Keratinocyte (primary cell): ENCODE measurements around the gene ZSWIM3. TPM values are rescaled to one million over a fixed set of nuclear protein-coding genes. Genes with fewer than 3 reads are reported as not detected.

Experiments
- DNase-seq: peaks from one replicate; pipeline ENCODE4 v3.0.0-alpha.2; 2011; ENCODE audit warnings: low read depth, missing footprints, low spot score
- FAIRE-seq: peaks from 2 replicates; lab custom pipeline; 2011; peaks lifted over from hg19 to GRCh38; lab: Jason Lieb, UNC
- H2AFZ ChIP-seq: 2 replicates; pipeline ENCODE4 v1.6.0; 2012; ENCODE audit warnings: low read length, control low read depth, inconsistent platforms; ENCODE audit not compliant: control insufficient read depth
- H3K27ac ChIP-seq: 2 replicates; pipeline ENCODE4 v1.5.1; 2011; ENCODE audit warnings: low read length; ENCODE audit not compliant: control insufficient read depth, insufficient read depth
- H3K27me3 ChIP-seq: 3 replicates; pipeline ENCODE4 v1.6.0; 2011; ENCODE audit warnings: low read length; ENCODE audit not compliant: control insufficient read depth, insufficient read depth; ENCODE audit errors: extremely low read depth
- H3K36me3 ChIP-seq, 2 experiments: 2 replicates in 1 of 2; 3 replicates in 1 of 2; pipeline ENCODE4 v1.5.1; 2011; ENCODE audit warnings: low read length in 2 of 2, mild to moderate bottlenecking in 1 of 2; ENCODE audit not compliant: control insufficient read depth in 2 of 2, insufficient read depth in 2 of 2; ENCODE audit errors: extremely low read depth in 1 of 2
- H3K4me1 ChIP-seq: 3 replicates; pipeline ENCODE4 v1.5.1; 2011; ENCODE audit warnings: low read length; ENCODE audit not compliant: control insufficient read depth, insufficient read depth; ENCODE audit errors: extremely low read depth
- H3K4me2 ChIP-seq: 3 replicates; pipeline ENCODE4 v1.6.0; 2011; ENCODE audit warnings: low read depth, low read length; ENCODE audit not compliant: control insufficient read depth, insufficient read depth; ENCODE audit errors: extremely low read depth
- H3K4me3 ChIP-seq, 3 experiments: fragments of 200-600 bp in 1 of 3; sonication (generic) in 1 of 3; 2 replicates in 2 of 3; 3 replicates in 1 of 3; pipeline ENCODE4 v1.5.1; 2011 to 2016; ENCODE audit warnings: low read length in 3 of 3, mild to moderate bottlenecking in 3 of 3, control low read depth in 2 of 3, inconsistent platforms in 1 of 3, low read depth in 1 of 3, mixed read lengths in 1 of 3, mixed run types in 1 of 3, moderate library complexity in 1 of 3; ENCODE audit not compliant: control insufficient read depth in 2 of 3, insufficient read depth in 2 of 3; ENCODE audit errors: extremely low read depth in 1 of 3
- H3K79me2 ChIP-seq: 2 replicates; pipeline ENCODE4 v1.6.0; 2012; ENCODE audit warnings: low read length; ENCODE audit not compliant: control insufficient read depth, insufficient read depth
- H3K9ac ChIP-seq: 3 replicates; pipeline ENCODE4 v1.6.0; 2011; ENCODE audit warnings: low read length; ENCODE audit not compliant: control insufficient read depth, insufficient read depth; ENCODE audit errors: extremely low read depth
- H3K9me1 ChIP-seq: 3 replicates; pipeline ENCODE4 v1.6.0; 2011; ENCODE audit warnings: low read length; ENCODE audit not compliant: control insufficient read depth, insufficient read depth; ENCODE audit errors: extremely low read depth
- H3K9me3 ChIP-seq: 2 replicates; pipeline ENCODE4 v1.5.1; 2012; ENCODE audit warnings: low read depth, low read length; ENCODE audit not compliant: control insufficient read depth
- H4K20me1 ChIP-seq: 3 replicates; pipeline ENCODE4 v1.6.0; 2011; ENCODE audit warnings: low read length; ENCODE audit not compliant: control insufficient read depth, insufficient read depth; ENCODE audit errors: extremely low read depth
- CTCF ChIP-seq, 3 experiments: IDR thresholded peaks in 1 of 3; conservative IDR thresholded peaks in 1 of 3; optimal IDR thresholded peaks in 1 of 3; 2 replicates in 2 of 3; 3 replicates in 1 of 3; pipeline versions ENCODE3 to v1.5.1; 2011; ENCODE audit warnings: low read length in 3 of 3, mild to moderate bottlenecking in 3 of 3, moderate library complexity in 2 of 3, control low read depth in 1 of 3, inconsistent platforms in 1 of 3; ENCODE audit not compliant: insufficient read depth in 2 of 3; ENCODE audit errors: extremely low read depth in 1 of 3
- EZH2 ChIP-seq: IDR thresholded peaks from one replicate; pipeline ENCODE4 v1.6.1; 2012; ENCODE audit warnings: inconsistent platforms, mild to moderate bottlenecking, low read length, moderate library complexity
- dilution Hi-C: fragments of 300-500 bp; cut with MboI; formaldehyde crosslinking; loops from one replicate; pipeline ENCODE4 v1.7.0; 2020; ENCODE audit warnings: low sequenced_read_pairs; ENCODE audit not compliant: extremely low pct_ligation_motif_present
- polyA plus RNA-seq, 5 experiments: library from polyadenylated mRNA; depleted of rRNA in 3 of 5; stranded (reverse) in 3 of 5; stranded (forward) in 1 of 5; unstranded in 1 of 5; fragments of >200 nt; gene quantifications; 1 replicate in 1 of 5; 2 replicates in 3 of 5; 3 replicates in 1 of 5; pipeline versions ENCODE4 v1.2.1 to v1.2.3, GENCODE V29; 2011 to 2012; ENCODE audit warnings: missing spikeins in 2 of 5, low read depth in 1 of 5, low replicate concordance in 1 of 5

ZSWIM3 gene
- polyA plus RNA-seq, 1 donor (not counting 4 experiments of a cell fraction or from before 2014, with no cell fraction given) = 2.0 TPM

- H3K36me3 ChIP-seq = peaks cover 0 to 4% of the 10 kb centered on the region in 2 experiments
- TF ChIP-seq CTCF (optimal IDR thresholded peaks at IDR 0.05 in 1 of 3, IDR thresholded peaks at IDR 0.05 in 1 of 3, conservative IDR thresholded peaks at IDR 0.05 in 1 of 3; ENCODE audit: extremely low read depth in 1 of 3, insufficient read depth in 2 of 3, low read length in 3 of 3) = no peak
- TF ChIP-seq EZH2 = no peak
- no peaks in the 10 kb centered on the region for H3K27me3 ChIP-seq
- H3K9me3 ChIP-seq = no peaks in the 10 kb centered on the region
- H3K9ac ChIP-seq = no peak overlapping the region
- DNase-seq (no peak), FAIRE-seq (no peak)
- H2AFZ ChIP-seq = no peak overlapping the region
- dilution Hi-C loops = no loop called here
- H3K27ac ChIP-seq = no peak overlapping the region
- no peaks in the 10 kb centered on the region for H3K9me1 ChIP-seq
- H3K4me2 ChIP-seq = no peak overlapping the region
- no peak overlapping the region for H3K4me3 ChIP-seq
- peaks cover 10% of the 10 kb centered on the region for H3K4me1 ChIP-seq
- H3K79me2 ChIP-seq = peaks cover 18% of the 10 kb centered on the region
- no peaks in the 10 kb centered on the region for H4K20me1 ChIP-seq
These were observed 5.1 kb upstream of the ZSWIM3 start for GRCh38 chr20:45852326-45852725.

DNA sequence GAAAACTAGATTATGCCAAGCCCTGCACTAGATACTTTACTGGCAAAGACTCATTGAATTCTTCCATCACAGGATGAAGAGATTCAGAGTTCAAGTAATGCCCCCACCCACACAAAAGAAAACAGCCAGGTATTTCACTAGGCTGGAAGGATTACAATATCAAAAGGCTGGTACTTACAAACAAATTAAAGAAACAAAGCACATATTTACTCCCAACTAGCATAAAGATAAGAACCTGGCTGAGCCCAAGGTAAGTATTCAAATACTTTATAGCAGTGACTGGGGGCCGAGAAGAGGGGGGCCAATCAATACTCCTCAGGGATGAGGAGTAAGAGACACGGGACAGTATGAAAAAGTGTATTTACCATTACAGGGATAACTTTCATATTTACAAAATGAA, 3.9 kb upstream of the ZSWIM3 start:
- Histone ChIP-seq H2AFZ (no peak overlapping the region), H3K27me3 (no peaks in the 10 kb centered on the region), H3K9me3 (no peaks in the 10 kb centered on the region), H4K20me1 (no peaks in the 10 kb centered on the region), H3K27ac (no peak overlapping the region), H3K79me2 (peaks cover 18% of the 10 kb centered on the region), H3K9me1 (no peaks in the 10 kb centered on the region), H3K4me2 (no peak overlapping the region), H3K4me3 (no peak overlapping the region), H3K9ac (no peak overlapping the region), H3K4me1 (peaks cover 14% of the 10 kb centered on the region), H3K36me3 (peaks cover 0 to 4% of the 10 kb centered on the region in 2 experiments)
- FAIRE-seq = no peak
- dilution Hi-C loops = no loop called here
- TF ChIP-seq CTCF (optimal IDR thresholded peaks at IDR 0.05 in 1 of 3, IDR thresholded peaks at IDR 0.05 in 1 of 3, conservative IDR thresholded peaks at IDR 0.05 in 1 of 3; ENCODE audit: extremely low read depth in 1 of 3, insufficient read depth in 2 of 3, low read length in 3 of 3) (no peak), EZH2 (no peak)
- no peak for DNase-seq
